ENCODE results near the gene RSPH1. TPM values are rescaled to one million over a fixed set of nuclear protein-coding genes. Genes with fewer than 3 reads are reported as not detected.

RSPH1 gene
- total RNA-seq, 4 donors from 2014 or later = 0.81 to 3.2 (median 2.0) TPM

- H3K27me3 ChIP-seq = no peaks in the 10 kb centered on the region
- H3K36me3 ChIP-seq = no peaks in the 10 kb centered on the region
- 83% methylated on average over 18 of the region's 18 CpGs for WGBS
- TF ChIP-seq CTCF (IDR thresholded peaks at IDR 0.05) (no peak), EP300 (IDR thresholded peaks at IDR 0.05) (no peak), POLR2A (IDR thresholded peaks at IDR 0.05) (no peak), POLR2AphosphoS5 (IDR thresholded peaks at IDR 0.05) (no peak)
- no peaks in the 10 kb centered on the region for H3K9me3 ChIP-seq
- no peak overlapping the region for H3K27ac ChIP-seq
- no peak for DNase-seq (ENCODE audit: low spot score in 2 of 2)
- H3K4me3 ChIP-seq = no peak overlapping the region
- peaks cover 16% of the 10 kb centered on the region for H3K4me1 ChIP-seq
Measured at GRCh38 chr21:42475526-42476387, 20.3 kb downstream of the RSPH1 start.

GRCh38 chr21:42475036-42475435 lies 21.0 kb downstream of the RSPH1 start:
- DNase-seq (ENCODE audit: low spot score in 2 of 2) = peak in 1 of 2 donors; percentile 9
- H3K4me1 ChIP-seq = peaks cover 16% of the 10 kb centered on the region
- TF ChIP-seq POLR2A (IDR thresholded peaks at IDR 0.05) (no peak), EP300 (IDR thresholded peaks at IDR 0.05) (no peak), CTCF (IDR thresholded peaks at IDR 0.05) (no peak), POLR2AphosphoS5 (IDR thresholded peaks at IDR 0.05) (no peak)
- WGBS = 74% methylated on average over 7 of the region's 7 CpGs
- H3K4me3 ChIP-seq = no peak overlapping the region
- H3K9me3 ChIP-seq = no peaks in the 10 kb centered on the region
- H3K27ac ChIP-seq = no peak overlapping the region
- no peaks in the 10 kb centered on the region for H3K27me3 ChIP-seq
- H3K36me3 ChIP-seq = no peaks in the 10 kb centered on the region

- 33% methylated on average over 14 of the region's 14 CpGs for WGBS
- DNase-seq (ENCODE audit: low spot score in 2 of 2) = peak in 1 of 2 donors; percentile 58
- Histone ChIP-seq H3K4me3 (no peak overlapping the region), H3K4me1 (peaks cover 16% of the 10 kb centered on the region), H3K36me3 (no peaks in the 10 kb centered on the region), H3K9me3 (no peaks in the 10 kb centered on the region), H3K27ac (no peak overlapping the region), H3K27me3 (no peaks in the 10 kb centered on the region)
- TF ChIP-seq EP300 (IDR thresholded peaks at IDR 0.05) = no peak
- TF ChIP-seq POLR2A (IDR thresholded peaks at IDR 0.05) = no peak
Measured at GRCh38 chr21:42474043-42474831, 21.8 kb downstream of the RSPH1 start.

DNA sequence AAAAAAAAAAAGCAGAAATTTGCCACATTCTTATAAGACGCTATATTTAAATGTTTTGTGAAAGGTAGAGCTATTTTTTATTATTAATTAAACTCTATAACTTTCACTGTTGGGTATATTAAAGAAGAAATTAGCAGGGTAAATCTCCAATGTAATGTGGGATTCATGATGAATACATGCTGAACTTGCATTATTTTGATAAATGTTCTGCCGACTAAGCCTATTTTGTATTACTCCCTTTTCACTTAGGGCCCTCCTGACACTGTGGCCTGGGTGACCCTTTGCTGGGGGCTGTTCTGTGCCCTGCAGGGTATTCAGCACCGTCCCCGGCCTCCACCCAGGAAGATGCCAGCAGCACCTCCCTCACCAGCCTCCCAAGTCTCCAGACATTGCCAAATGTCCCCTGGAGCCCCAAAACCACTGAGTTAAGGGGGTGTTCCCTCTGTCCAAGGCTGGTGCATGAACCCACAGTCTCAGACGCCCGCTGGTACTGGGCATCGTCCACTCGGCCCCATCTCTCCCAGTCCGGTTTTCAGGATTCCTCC lies 22.5 kb downstream of the RSPH1 start:
- Histone ChIP-seq H3K4me1 (peaks cover 19% of the 10 kb centered on the region), H3K9me3 (no peaks in the 10 kb centered on the region), H3K36me3 (no peaks in the 10 kb centered on the region), H3K27me3 (no peaks in the 10 kb centered on the region), H3K4me3 (no peak overlapping the region), H3K27ac (no peak overlapping the region)
- DNase-seq (ENCODE audit: low spot score in 2 of 2) = peak in 1 of 2 donors; percentile 49
- WGBS = 79% methylated on average over 9 of the region's 9 CpGs
- no peak for TF ChIP-seq EP300 (IDR thresholded peaks at IDR 0.05)
- no peak for TF ChIP-seq POLR2A (IDR thresholded peaks at IDR 0.05)
- TF ChIP-seq CTCF (IDR thresholded peaks at IDR 0.05) = no peak
- TF ChIP-seq POLR2AphosphoS5 (IDR thresholded peaks at IDR 0.05) = no peak

DNA sequence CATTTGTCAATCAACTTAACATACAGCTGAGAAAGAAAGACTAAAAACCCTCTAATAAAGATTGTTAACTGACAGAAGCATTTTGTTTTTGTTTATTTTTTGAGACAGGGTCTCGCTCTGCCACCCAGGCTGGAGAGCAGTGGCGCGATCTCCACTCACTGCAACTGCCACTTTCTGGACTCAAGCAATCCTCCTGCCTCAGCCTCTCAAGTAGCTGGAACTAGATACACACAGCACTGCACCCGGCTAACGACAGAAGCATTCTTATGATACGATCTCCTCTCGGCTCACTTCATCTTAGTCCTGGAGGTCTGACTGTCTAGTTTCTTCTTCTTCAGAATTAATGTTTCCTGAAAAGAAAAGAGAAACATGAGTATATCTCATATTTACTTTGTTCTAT lies 23.5 kb downstream of the RSPH1 start:
- Histone ChIP-seq H3K36me3 (no peaks in the 10 kb centered on the region), H3K4me3 (no peak overlapping the region), H3K9me3 (no peaks in the 10 kb centered on the region), H3K27me3 (no peaks in the 10 kb centered on the region), H3K27ac (no peak overlapping the region), H3K4me1 (peaks cover 19% of the 10 kb centered on the region)
- no peak for TF ChIP-seq POLR2A (IDR thresholded peaks at IDR 0.05)
- no peak for TF ChIP-seq CTCF (IDR thresholded peaks at IDR 0.05)
- TF ChIP-seq EP300 (IDR thresholded peaks at IDR 0.05) = no peak
- TF ChIP-seq POLR2AphosphoS5 (IDR thresholded peaks at IDR 0.05) = no peak
- DNase-seq (ENCODE audit: low spot score in 2 of 2) = peak in 1 of 2 donors; percentile 55
- WGBS = 92% methylated on average over 7 of the region's 7 CpGs
